ENCODE results near the gene VPS13D. TPM values are rescaled to one million over a fixed set of nuclear protein-coding genes. Genes with fewer than 3 reads are reported as not detected.

Gene VPS13D
- total RNA-seq, 1 experiment from 2014 or later, result 29.0 TPM

DNA sequence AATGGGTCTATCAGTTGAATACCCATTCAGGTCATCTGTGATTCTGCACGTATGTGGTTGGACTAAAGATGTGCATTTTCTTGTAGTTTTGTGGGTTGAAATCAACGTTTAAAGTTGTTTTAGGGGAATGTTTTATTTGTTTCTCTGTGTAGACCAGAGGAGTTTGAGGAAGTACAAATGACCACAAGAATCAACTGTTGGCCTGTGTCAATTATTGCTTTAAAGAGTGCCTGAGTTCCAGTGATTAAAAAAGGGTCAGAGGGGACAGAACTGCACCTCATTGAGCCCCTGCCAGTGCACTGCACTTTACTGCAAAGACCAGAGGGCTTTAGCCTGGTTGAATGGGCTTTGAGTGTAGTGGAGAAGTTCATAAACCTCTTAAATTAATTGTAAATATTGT, 190.3 kb downstream of the VPS13D start:
- no peaks in the 10 kb centered on the region for H3K9me3 Mint-ChIP-seq
- H3K4me3 Mint-ChIP-seq, result no peak overlapping the region
- TF ChIP-seq PRRX2 (CRISPR knock-in tag; IDR thresholded peaks at IDR 0.05), result no peak
- TF ChIP-seq, protein P1, sequence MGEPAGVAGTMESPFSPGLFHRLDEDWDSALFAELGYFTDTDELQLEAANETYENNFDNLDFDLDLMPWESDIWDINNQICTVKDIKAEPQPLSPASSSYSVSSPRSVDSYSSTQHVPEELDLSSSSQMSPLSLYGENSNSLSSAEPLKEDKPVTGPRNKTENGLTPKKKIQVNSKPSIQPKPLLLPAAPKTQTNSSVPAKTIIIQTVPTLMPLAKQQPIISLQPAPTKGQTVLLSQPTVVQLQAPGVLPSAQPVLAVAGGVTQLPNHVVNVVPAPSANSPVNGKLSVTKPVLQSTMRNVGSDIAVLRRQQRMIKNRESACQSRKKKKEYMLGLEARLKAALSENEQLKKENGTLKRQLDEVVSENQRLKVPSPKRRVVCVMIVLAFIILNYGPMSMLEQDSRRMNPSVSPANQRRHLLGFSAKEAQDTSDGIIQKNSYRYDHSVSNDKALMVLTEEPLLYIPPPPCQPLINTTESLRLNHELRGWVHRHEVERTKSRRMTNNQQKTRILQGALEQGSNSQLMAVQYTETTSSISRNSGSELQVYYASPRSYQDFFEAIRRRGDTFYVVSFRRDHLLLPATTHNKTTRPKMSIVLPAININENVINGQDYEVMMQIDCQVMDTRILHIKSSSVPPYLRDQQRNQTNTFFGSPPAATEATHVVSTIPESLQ (CRISPR knock-in tag; IDR thresholded peaks at IDR 0.05), result no peak
- TF ChIP-seq, protein P2, sequence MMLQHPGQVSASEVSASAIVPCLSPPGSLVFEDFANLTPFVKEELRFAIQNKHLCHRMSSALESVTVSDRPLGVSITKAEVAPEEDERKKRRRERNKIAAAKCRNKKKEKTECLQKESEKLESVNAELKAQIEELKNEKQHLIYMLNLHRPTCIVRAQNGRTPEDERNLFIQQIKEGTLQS (CRISPR knock-in tag; conservative IDR thresholded peaks at IDR 0.05), result no peak
- no peak for TF ChIP-seq TCF7 (CRISPR knock-in tag; IDR thresholded peaks at IDR 0.05; ENCODE audit: low read depth)
- TF ChIP-seq, protein P3, sequence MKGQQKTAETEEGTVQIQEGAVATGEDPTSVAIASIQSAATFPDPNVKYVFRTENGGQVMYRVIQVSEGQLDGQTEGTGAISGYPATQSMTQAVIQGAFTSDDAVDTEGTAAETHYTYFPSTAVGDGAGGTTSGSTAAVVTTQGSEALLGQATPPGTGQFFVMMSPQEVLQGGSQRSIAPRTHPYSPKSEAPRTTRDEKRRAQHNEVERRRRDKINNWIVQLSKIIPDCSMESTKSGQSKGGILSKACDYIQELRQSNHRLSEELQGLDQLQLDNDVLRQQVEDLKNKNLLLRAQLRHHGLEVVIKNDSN (CRISPR knock-in tag; IDR thresholded peaks at IDR 0.05), result no peak
- TF ChIP-seq, protein P4, sequence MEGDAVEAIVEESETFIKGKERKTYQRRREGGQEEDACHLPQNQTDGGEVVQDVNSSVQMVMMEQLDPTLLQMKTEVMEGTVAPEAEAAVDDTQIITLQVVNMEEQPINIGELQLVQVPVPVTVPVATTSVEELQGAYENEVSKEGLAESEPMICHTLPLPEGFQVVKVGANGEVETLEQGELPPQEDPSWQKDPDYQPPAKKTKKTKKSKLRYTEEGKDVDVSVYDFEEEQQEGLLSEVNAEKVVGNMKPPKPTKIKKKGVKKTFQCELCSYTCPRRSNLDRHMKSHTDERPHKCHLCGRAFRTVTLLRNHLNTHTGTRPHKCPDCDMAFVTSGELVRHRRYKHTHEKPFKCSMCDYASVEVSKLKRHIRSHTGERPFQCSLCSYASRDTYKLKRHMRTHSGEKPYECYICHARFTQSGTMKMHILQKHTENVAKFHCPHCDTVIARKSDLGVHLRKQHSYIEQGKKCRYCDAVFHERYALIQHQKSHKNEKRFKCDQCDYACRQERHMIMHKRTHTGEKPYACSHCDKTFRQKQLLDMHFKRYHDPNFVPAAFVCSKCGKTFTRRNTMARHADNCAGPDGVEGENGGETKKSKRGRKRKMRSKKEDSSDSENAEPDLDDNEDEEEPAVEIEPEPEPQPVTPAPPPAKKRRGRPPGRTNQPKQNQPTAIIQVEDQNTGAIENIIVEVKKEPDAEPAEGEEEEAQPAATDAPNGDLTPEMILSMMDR (IDR thresholded peaks at IDR 0.05), result no peak
- TF ChIP-seq ETV6 (CRISPR knock-in tag; IDR thresholded peaks at IDR 0.05), result no peak
- TF ChIP-seq, protein P5, sequence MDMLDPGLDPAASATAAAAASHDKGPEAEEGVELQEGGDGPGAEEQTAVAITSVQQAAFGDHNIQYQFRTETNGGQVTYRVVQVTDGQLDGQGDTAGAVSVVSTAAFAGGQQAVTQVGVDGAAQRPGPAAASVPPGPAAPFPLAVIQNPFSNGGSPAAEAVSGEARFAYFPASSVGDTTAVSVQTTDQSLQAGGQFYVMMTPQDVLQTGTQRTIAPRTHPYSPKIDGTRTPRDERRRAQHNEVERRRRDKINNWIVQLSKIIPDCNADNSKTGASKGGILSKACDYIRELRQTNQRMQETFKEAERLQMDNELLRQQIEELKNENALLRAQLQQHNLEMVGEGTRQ (CRISPR knock-in tag; IDR thresholded peaks at IDR 0.05), result no peak
- no peak for TF ChIP-seq NR2C2 (CRISPR knock-in tag; IDR thresholded peaks at IDR 0.05)
- TF ChIP-seq, protein P6, sequence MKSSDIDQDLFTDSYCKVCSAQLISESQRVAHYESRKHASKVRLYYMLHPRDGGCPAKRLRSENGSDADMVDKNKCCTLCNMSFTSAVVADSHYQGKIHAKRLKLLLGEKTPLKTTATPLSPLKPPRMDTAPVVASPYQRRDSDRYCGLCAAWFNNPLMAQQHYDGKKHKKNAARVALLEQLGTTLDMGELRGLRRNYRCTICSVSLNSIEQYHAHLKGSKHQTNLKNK (CRISPR knock-in tag; IDR thresholded peaks at IDR 0.05), result no peak
- TF ChIP-seq, protein P7, sequence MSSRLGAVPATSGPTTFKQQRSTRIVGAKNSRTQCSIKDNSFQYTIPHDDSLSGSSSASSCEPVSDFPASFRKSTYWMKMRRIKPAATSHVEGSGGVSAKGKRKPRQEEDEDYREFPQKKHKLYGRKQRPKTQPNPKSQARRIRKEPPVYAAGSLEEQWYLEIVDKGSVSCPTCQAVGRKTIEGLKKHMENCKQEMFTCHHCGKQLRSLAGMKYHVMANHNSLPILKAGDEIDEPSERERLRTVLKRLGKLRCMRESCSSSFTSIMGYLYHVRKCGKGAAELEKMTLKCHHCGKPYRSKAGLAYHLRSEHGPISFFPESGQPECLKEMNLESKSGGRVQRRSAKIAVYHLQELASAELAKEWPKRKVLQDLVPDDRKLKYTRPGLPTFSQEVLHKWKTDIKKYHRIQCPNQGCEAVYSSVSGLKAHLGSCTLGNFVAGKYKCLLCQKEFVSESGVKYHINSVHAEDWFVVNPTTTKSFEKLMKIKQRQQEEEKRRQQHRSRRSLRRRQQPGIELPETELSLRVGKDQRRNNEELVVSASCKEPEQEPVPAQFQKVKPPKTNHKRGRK (CRISPR knock-in tag; IDR thresholded peaks at IDR 0.05; ENCODE audit: borderline replicate concordance), result no peak
- TF ChIP-seq, protein P8, sequence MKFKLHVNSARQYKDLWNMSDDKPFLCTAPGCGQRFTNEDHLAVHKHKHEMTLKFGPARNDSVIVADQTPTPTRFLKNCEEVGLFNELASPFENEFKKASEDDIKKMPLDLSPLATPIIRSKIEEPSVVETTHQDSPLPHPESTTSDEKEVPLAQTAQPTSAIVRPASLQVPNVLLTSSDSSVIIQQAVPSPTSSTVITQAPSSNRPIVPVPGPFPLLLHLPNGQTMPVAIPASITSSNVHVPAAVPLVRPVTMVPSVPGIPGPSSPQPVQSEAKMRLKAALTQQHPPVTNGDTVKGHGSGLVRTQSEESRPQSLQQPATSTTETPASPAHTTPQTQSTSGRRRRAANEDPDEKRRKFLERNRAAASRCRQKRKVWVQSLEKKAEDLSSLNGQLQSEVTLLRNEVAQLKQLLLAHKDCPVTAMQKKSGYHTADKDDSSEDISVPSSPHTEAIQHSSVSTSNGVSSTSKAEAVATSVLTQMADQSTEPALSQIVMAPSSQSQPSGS (CRISPR knock-in tag; IDR thresholded peaks at IDR 0.05; ENCODE audit: borderline replicate concordance, low read depth), result no peak
- TF ChIP-seq JAZF1 (CRISPR knock-in tag; IDR thresholded peaks at IDR 0.05), result no peak
- TF ChIP-seq SMAD3 (CRISPR knock-in tag; IDR thresholded peaks at IDR 0.05; ENCODE audit: borderline replicate concordance), result no peak
- no peak for TF ChIP-seq SOX15 (CRISPR knock-in tag; IDR thresholded peaks at IDR 0.05)
- TF ChIP-seq ZNF317 (CRISPR knock-in tag; IDR thresholded peaks at IDR 0.05; ENCODE audit: borderline replicate concordance, low read depth), result no peak
- no peaks in the 10 kb centered on the region for H3K27me3 Mint-ChIP-seq (ENCODE audit: low read depth)
- ChIA-PET POLR2A (no interaction called here), CTCF (no interaction called here)
- ATAC-seq (no peak), DNase-seq (ENCODE audit: low spot score) (no peak)
- H3K4me1 Mint-ChIP-seq, result no peaks in the 10 kb centered on the region
- H3K27ac Mint-ChIP-seq, result no peak overlapping the region
- peaks cover 18% of the 10 kb centered on the region for H3K36me3 Mint-ChIP-seq

DNA sequence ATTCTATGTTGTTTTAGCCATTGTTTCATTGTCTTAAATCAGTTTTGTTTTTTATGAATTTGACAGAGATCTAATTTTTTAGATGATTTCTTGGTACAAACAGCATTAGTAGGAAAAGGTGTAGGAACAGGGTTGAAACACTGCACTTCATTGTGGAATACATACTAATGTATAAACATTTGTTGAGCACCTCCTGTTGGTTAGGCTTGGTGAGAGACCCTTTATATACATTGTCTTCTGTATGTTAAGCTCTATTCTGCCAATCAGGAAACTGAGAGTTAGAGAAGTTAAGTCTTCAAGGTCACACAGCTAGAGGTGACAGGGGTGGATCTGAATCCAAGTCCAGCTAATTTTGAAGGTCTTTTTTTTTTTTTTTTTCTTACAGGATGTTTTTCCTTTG, 192.7 kb downstream of the VPS13D start:
- ChIA-PET POLR2A (no interaction called here), CTCF (interaction anchor here (0.7 to 2.1 kb wide), 6 partner anchors 15 to 236 kb away, joined by 3 to 10 read pairs (median 4); no protein-coding TSS in a partner anchor)
- no peak for ATAC-seq
- H3K9me3 Mint-ChIP-seq, result no peaks in the 10 kb centered on the region
- H3K27me3 Mint-ChIP-seq (ENCODE audit: low read depth), result no peaks in the 10 kb centered on the region
- no peak overlapping the region for H3K4me3 Mint-ChIP-seq
- no peak for DNase-seq (ENCODE audit: low spot score)
- peaks cover 4% of the 10 kb centered on the region for H3K36me3 Mint-ChIP-seq
- H3K4me1 Mint-ChIP-seq, result peaks cover 8% of the 10 kb centered on the region
- no peak overlapping the region for H3K27ac Mint-ChIP-seq
- TF ChIP-seq MYBL2 (CRISPR knock-in tag; IDR thresholded peaks at IDR 0.05), result no peak
- no peak for TF ChIP-seq CREM (CRISPR knock-in tag; IDR thresholded peaks at IDR 0.05)
- TF ChIP-seq ETV6 (CRISPR knock-in tag; IDR thresholded peaks at IDR 0.05), result no peak
- TF ChIP-seq IRF2 (CRISPR knock-in tag; IDR thresholded peaks at IDR 0.05; ENCODE audit: borderline replicate concordance, low read depth), result no peak
- TF ChIP-seq, protein P9, sequence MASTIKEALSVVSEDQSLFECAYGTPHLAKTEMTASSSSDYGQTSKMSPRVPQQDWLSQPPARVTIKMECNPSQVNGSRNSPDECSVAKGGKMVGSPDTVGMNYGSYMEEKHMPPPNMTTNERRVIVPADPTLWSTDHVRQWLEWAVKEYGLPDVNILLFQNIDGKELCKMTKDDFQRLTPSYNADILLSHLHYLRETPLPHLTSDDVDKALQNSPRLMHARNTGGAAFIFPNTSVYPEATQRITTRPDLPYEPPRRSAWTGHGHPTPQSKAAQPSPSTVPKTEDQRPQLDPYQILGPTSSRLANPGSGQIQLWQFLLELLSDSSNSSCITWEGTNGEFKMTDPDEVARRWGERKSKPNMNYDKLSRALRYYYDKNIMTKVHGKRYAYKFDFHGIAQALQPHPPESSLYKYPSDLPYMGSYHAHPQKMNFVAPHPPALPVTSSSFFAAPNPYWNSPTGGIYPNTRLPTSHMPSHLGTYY (CRISPR knock-in tag; IDR thresholded peaks at IDR 0.05), result no peak
- TF ChIP-seq NR1H2 (CRISPR knock-in tag; IDR thresholded peaks at IDR 0.05), result no peak
- TF ChIP-seq TEAD4 (CRISPR knock-in tag; IDR thresholded peaks at IDR 0.05), result no peak
- TF ChIP-seq, protein P10, sequence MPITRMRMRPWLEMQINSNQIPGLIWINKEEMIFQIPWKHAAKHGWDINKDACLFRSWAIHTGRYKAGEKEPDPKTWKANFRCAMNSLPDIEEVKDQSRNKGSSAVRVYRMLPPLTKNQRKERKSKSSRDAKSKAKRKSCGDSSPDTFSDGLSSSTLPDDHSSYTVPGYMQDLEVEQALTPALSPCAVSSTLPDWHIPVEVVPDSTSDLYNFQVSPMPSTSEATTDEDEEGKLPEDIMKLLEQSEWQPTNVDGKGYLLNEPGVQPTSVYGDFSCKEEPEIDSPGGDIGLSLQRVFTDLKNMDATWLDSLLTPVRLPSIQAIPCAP (CRISPR knock-in tag; IDR thresholded peaks at IDR 0.05), result no peak
- TF ChIP-seq ZBTB21 (CRISPR knock-in tag; IDR thresholded peaks at IDR 0.05; ENCODE audit: borderline replicate concordance), result no peak
- TF ChIP-seq ESRRA (CRISPR knock-in tag; IDR thresholded peaks at IDR 0.05; ENCODE audit: borderline replicate concordance), result no peak
- TF ChIP-seq NR2C2 (CRISPR knock-in tag; IDR thresholded peaks at IDR 0.05), result no peak

All from WTC11 (cell line).